Aortic smooth muscle cell (primary cell): ENCODE results near the gene PLD4. TPM values are rescaled to one million over a fixed set of nuclear protein-coding genes. Genes with fewer than 3 reads are reported as not detected.

Source experiments
- total RNA-seq: library from RNA; depleted of rRNA; stranded (reverse); fragments of >200 nt; gene quantifications from 2 replicates; pipeline ENCODE4 v1.2.3, GENCODE V29; 2014

Gene PLD4, protein sequence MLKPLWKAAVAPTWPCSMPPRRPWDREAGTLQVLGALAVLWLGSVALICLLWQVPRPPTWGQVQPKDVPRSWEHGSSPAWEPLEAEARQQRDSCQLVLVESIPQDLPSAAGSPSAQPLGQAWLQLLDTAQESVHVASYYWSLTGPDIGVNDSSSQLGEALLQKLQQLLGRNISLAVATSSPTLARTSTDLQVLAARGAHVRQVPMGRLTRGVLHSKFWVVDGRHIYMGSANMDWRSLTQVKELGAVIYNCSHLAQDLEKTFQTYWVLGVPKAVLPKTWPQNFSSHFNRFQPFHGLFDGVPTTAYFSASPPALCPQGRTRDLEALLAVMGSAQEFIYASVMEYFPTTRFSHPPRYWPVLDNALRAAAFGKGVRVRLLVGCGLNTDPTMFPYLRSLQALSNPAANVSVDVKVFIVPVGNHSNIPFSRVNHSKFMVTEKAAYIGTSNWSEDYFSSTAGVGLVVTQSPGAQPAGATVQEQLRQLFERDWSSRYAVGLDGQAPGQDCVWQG
- total RNA-seq: 0.12 and 0.13 TPM in 2 replicates

DNA sequence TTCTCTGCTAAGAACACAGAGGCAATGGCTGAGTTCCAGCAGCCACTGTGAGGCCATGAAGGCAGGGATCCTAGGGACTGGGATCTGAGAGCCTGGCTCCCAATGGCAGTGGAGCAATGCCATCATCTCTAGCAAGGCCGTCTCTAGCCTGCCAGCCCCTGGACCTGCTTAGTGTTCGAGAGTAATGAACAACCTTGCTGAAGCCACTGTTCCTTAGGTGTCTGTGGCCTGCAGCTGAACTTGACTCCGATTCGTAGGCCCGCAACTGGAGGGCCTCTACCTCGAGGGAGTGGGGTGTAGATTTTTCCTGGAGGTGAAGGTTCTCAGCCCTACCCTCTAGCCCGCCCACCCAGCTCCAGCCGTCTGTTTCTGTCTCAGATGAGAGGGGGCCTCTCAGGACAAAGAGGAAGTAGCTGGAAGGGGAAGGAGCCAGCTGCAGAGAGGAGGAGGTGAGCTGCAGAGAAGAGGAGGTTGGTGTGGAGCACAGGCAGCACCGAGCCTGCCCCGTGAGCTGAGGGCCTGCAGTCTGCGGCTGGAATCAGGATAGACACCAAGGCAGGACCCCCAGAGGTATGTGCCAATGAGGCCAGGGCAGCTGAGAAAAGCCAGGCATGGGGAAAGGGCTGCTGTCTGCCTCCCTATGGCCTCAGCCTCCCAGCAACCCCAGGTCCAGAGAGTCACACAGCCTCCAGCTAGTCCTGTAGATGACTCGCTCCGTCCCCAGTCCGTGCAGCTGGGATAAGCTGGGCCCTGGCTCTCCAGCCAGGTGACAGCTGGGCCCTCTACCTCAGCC is at the start of gene PLD4:
Gene PLD4 (plus strand): TSS at position 459 of the 793 bp plus-strand sequence. CDS start 2,262 bp downstream, outside the sequence.

DNA sequence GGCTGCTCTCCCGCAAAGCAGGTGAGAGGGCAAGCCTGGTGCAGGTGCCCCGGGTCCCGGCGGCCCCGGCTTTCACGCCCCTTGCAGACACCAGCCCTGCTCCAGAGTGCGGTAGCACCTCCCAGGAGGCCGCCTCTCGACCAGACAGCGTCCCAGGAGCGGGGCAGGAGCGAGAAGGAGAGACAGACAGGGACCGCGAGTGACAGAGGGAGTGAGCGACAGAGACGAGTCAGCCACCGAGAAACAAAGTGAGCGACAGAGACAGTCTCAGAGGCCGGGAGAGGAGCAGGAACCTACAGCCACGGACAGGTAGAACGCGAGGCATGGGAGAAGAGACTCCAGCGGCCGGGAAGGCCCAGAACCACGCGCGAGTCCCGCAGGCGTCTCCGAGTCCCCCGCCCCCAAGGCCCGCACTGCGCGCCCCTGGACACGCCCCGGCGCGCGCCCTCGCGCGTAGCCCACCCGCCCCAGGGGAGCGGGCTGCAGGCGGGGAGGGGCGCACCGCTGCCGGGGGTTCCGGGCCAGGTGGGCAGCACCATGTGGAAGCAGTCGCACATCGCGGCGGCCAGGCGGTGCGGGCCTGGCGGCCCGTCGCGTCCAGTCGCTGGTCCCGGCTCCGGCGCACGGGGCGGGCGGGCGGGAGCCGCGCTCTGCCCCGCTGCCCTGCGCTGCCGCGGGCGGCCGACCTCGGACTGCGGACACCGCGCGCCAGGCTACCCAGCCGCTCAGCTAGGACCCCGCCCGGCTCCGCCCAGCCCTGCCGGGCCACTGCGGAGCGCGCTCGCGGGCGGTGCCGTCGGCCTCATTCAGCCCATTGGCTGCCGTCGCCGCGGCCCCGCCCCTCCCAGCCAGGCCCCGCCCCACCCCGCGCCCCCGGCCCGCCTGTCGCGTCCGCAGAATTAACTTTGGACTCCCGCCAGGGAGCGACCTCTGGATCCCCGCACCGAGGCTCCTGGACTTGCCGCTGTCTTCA is 53.3 kb downstream of the PLD4 start, which contains the start of gene AHNAK2:
Gene AHNAK2 (minus strand): TSS at position 694 of the 973 bp plus-strand sequence. CDS start 137 bp downstream, at position 557.

Other genes starting within 250 kb of the PLD4 start
- 56.7 and 84.3 TPM in 2 replicates for gene INF2, start 235.3 kb upstream of the PLD4 start, total RNA-seq
- gene ADSS1, start 200.7 kb upstream of the PLD4 start, total RNA-seq: 5.5 and 6.0 TPM in 2 replicates
- gene SIVA1, start 171.7 kb upstream of the PLD4 start, total RNA-seq: 74.5 and 101 TPM in 2 replicates
- 214 and 250 TPM in 2 replicates for gene AKT1, start 129.1 kb upstream of the PLD4 start, total RNA-seq
- 2.9 and 3.6 TPM in 2 replicates for gene ZBTB42, start 123.8 kb upstream of the PLD4 start, total RNA-seq
- gene CEP170B, start 59.6 kb upstream of the PLD4 start, total RNA-seq: 12.1 and 14.9 TPM in 2 replicates
- gene AHNAK2, start 53.5 kb downstream of the PLD4 start, total RNA-seq: 36.7 and 56.5 TPM in 2 replicates
- 8.8 and 11.1 TPM in 2 replicates for gene CLBA1, start 60.9 kb downstream of the PLD4 start, total RNA-seq
- 15.2 and 24.0 TPM in 2 replicates for gene CDCA4, start 96.2 kb downstream of the PLD4 start, total RNA-seq
- not detected in 2 replicates for gene GPR132, start 140.6 kb downstream of the PLD4 start, total RNA-seq
- 1.1 and 2.1 TPM in 2 replicates for gene JAG2, start 243.9 kb downstream of the PLD4 start, total RNA-seq